A549 (cell line): ENCODE data around the gene CUL9. TPM values are rescaled to one million over a fixed set of nuclear protein-coding genes. Genes with fewer than 3 reads are reported as not detected.

Source experiments
- ATAC-seq, 2 experiments: fragments of 200-7000 bp in 1 of 2; fragments of >200 bp in 1 of 2; cut with Nextera tagmentation in 1 of 2; cut with Tn5 transposase in 1 of 2; 3 replicates each; pipeline versions ENCODE4 v1.8.0 to v1.9.1; 2018 to 2020; ENCODE audit warnings: mild to moderate bottlenecking in 1 of 2, moderate library complexity in 1 of 2
- CTCF ChIA-PET: fragments of 300-600 bp; sonication (Branson Sonifier 250); formaldehyde crosslinking; extraction: SDS; loops from one replicate; lab custom pipeline; 2021; ENCODE audit warnings: antibody characterized with exemption, inconsistent platforms; lab: Yijun Ruan, JAX
- POLR2A ChIA-PET: fragments of 350-600 bp; formaldehyde crosslinking; extraction: SDS; loops from one replicate; lab custom pipeline; 2021; ENCODE audit warnings: antibody characterized with exemption, inconsistent platforms; lab: Yijun Ruan, JAX
- DNase-seq, 2 experiments: peaks; one replicate each; pipeline versions ENCODE4 v3.0.0 to v3.0.0-alpha.2; 2011 to 2016; ENCODE audit warnings: low read depth in 1 of 2, low spot score in 1 of 2
- FAIRE-seq: peaks from 2 replicates; lab custom pipeline; 2011; peaks lifted over from hg19 to GRCh38; lab: Jason Lieb, UNC
- H3K27ac ChIP-seq, 2 experiments: fragments of >200 bp; sonication (Bioruptor Twin); formaldehyde crosslinking; 3 replicates each; pipeline ENCODE4 v1.5.1; 2016 to 2017
- H3K4me1 ChIP-seq: fragments of >200 bp; sonication (Bioruptor Twin); formaldehyde crosslinking; 3 replicates; pipeline ENCODE4 v1.6.1; 2016
- H3K4me2 ChIP-seq: fragments of >200 bp; sonication (Bioruptor Twin); formaldehyde crosslinking; 3 replicates; pipeline ENCODE4 v1.6.1; 2016
- H3K4me3 ChIP-seq: fragments of >200 bp; sonication (Bioruptor Twin); formaldehyde crosslinking; 3 replicates; pipeline ENCODE4 v1.5.1; 2016
- H3K9me3 ChIP-seq: fragments of >200 bp; sonication (Bioruptor Twin); formaldehyde crosslinking; 3 replicates; pipeline ENCODE4 v1.6.1; 2016
- BCL3 ChIP-seq: fragments of >200 bp; sonication (Bioruptor Twin); formaldehyde crosslinking; IDR thresholded peaks from 3 replicates; pipeline ENCODE4 v1.6.1; 2016
- BHLHE40 ChIP-seq: IDR thresholded peaks from 2 replicates; pipeline ENCODE4 v1.6.1; 2012; ENCODE audit warnings: low read depth, low read length, inconsistent platforms
- CBX2 ChIP-seq: fragments of 200-600 bp; sonication (generic); IDR thresholded peaks from 2 replicates; pipeline ENCODE4 v1.6.1; 2016; ENCODE audit warnings: low read depth, mild to moderate bottlenecking, borderline replicate concordance
- CBX8 ChIP-seq: fragments of 200-600 bp; sonication (generic); IDR thresholded peaks from 2 replicates; pipeline ENCODE4 v1.6.1; 2016
- CEBPB ChIP-seq, 2 experiments: fragments of >200 bp in 1 of 2; sonication (Bioruptor Twin) in 1 of 2; formaldehyde crosslinking in 1 of 2; IDR thresholded peaks; 2 replicates each; pipeline ENCODE4 v1.6.1; 2012 to 2016
- EHF ChIP-seq: fragments of 250-450 bp; sonication (Bioruptor Pico); IDR thresholded peaks from 2 replicates; pipeline ENCODE4 v1.5.0; 2020; ENCODE audit warnings: mild to moderate bottlenecking
- FOSB ChIP-seq: fragments of 250-450 bp; sonication (Bioruptor Pico); IDR thresholded peaks from 2 replicates; pipeline ENCODE4 v1.5.0; 2020; ENCODE audit warnings: mild to moderate bottlenecking, moderate library complexity
- FOSL2 ChIP-seq, 2 experiments: fragments of 450-650 bp in 1 of 2; fragments of >200 bp in 1 of 2; sonication (Bioruptor Twin) in 1 of 2; formaldehyde crosslinking; IDR thresholded peaks; 2 replicates each; pipeline versions ENCODE4 v1.5.0 to v1.6.1; 2016 to 2020; ENCODE audit warnings: mild to moderate bottlenecking in 1 of 2, moderate library complexity in 1 of 2
- FOXS1 ChIP-seq: fragments of 250-450 bp; sonication (Bioruptor Pico); IDR thresholded peaks from 2 replicates; pipeline ENCODE4 v1.5.0; 2020; ENCODE audit warnings: mild to moderate bottlenecking, moderate library complexity
- GATA3 ChIP-seq: IDR thresholded peaks from 2 replicates; pipeline ENCODE4 v1.6.1; 2012; ENCODE audit warnings: borderline replicate concordance
- HEYL ChIP-seq: fragments of 250-450 bp; sonication (Bioruptor Pico); IDR thresholded peaks from 2 replicates; pipeline ENCODE4 v1.8.0; 2021; ENCODE audit warnings: mild to moderate bottlenecking, moderate library complexity
- HOXB5 ChIP-seq: fragments of 250-450 bp; sonication (Bioruptor Pico); IDR thresholded peaks from 2 replicates; pipeline ENCODE4 v1.5.0; 2020; ENCODE audit warnings: mild to moderate bottlenecking, moderate library complexity
- JUNB ChIP-seq: fragments of >200 bp; sonication (Bioruptor Twin); formaldehyde crosslinking; IDR thresholded peaks from 2 replicates; pipeline ENCODE4 v1.6.1; 2016
- MAZ ChIP-seq: fragments of 150-350 bp; IDR thresholded peaks from 2 replicates; pipeline ENCODE4 v1.6.1; 2014; ENCODE audit warnings: antibody characterized with exemption, low read depth, low read length, borderline replicate concordance
- NFE2L2 ChIP-seq: fragments of 150-350 bp; conservative IDR thresholded peaks from 2 replicates; pipeline ENCODE4 v1.6.1; 2014; ENCODE audit warnings: low read length
- RFX5 ChIP-seq: fragments of 450-650 bp; IDR thresholded peaks from 2 replicates; pipeline ENCODE4 v1.7.1; 2014; ENCODE audit warnings: antibody characterized with exemption, mild to moderate bottlenecking, moderate library complexity
- RNF2 ChIP-seq: fragments of 200-600 bp; sonication (generic); IDR thresholded peaks from 2 replicates; pipeline ENCODE4 v1.6.1; 2016; ENCODE audit warnings: low read depth, mild to moderate bottlenecking, antibody characterized with exemption, moderate library complexity, borderline replicate concordance
- SREBF2 ChIP-seq: fragments of 450-650 bp; IDR thresholded peaks from 2 replicates; pipeline ENCODE4 v1.6.1; 2014; ENCODE audit warnings: mild to moderate bottlenecking, moderate library complexity
- TP53 ChIP-seq: fragments of 250-450 bp; sonication (Bioruptor Pico); IDR thresholded peaks from 2 replicates; pipeline ENCODE4 v1.5.0; 2021; ENCODE audit warnings: mild to moderate bottlenecking, moderate library complexity
- ZC3H11A ChIP-seq: fragments of 450-650 bp; IDR thresholded peaks from 2 replicates; pipeline ENCODE4 v1.6.1; 2014; ENCODE audit warnings: antibody characterized with exemption, mild to moderate bottlenecking
- WGBS: methylation state at CpG from one replicate; pipeline ENCODE4 v1.1.6; 2017; ENCODE audit errors: missing lambda C conversion rate; 5-methylcytosine and 5-hydroxymethylcytosine counted together
- polyA plus RNA-seq, 4 experiments: library from polyadenylated mRNA; depleted of rRNA in 3 of 4; stranded (reverse); fragments of >200 nt; fragmentation: RNase III in 1 of 4; extraction: RNeasy Plus Mini Kit Qiagen cat#74134 plus additional on column Dnase treatment in 1 of 4; gene quantifications; 2 replicates in 3 of 4; 3 replicates in 1 of 4; pipeline ENCODE4 v1.2.3, GENCODE V29; 2011 to 2017
- TF ChIP-seq, protein P1 (sequence below): fragments of >200 bp; sonication (Bioruptor Twin); formaldehyde crosslinking; IDR thresholded peaks from 2 replicates; pipeline ENCODE4 v1.6.1; 2016
- TF ChIP-seq, protein P2 (sequence below): fragments of 150-350 bp; IDR thresholded peaks from 2 replicates; pipeline ENCODE4 v1.6.1; 2014; ENCODE audit warnings: low read depth, mild to moderate bottlenecking, low read length

Gene CUL9
- polyA plus RNA-seq, 2 of the 4 experiments (the other 2 are of a cell fraction): 11.3 to 12.5 TPM

DNA sequence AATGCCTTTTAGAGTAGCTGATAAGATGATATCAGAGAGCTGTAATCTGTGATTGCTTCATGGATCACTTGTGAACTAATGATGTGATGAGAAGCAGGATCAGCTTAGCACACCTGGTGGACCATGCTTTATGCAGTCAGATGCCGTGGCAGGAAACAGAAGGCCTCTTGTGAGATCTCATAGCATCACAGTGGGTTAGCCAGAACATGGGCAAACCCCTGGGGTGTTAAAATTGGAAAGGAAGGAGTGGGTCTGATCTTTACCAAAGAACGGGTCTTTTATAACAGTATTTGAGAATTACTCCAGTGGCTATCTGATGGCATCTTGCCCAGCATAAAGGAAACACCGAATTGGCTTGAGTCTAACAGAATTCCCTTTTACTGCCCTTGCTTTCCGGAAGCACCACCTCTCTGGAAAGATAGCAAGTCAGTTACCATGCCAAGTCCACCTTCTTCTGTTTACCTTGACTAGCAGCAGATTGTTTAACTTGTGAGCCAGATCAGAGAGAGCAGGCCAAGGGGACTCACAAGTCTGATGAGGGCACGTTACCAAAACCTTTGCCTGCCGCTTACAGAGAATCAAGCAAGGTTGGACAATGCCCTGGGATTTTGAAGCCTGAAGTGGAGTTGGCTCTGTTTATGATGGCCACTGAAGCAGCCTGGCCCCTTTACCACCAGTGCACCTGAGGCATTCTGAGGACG lies 31.8 kb upstream of the CUL9 start:
- no peak for FAIRE-seq
- ChIA-PET POLR2A (interaction anchor here (1.2 kb wide), 1 partner anchor 22 kb away, joined by 3 read pairs; no protein-coding TSS in a partner anchor), CTCF (interaction anchor here (0.6 kb wide), 1 partner anchor 10 kb away, joined by 3 read pairs; no protein-coding TSS in a partner anchor)
- TF ChIP-seq HEYL (CRISPR knock-in tag) (no peak), TP53 (no peak), RNF2 (no peak)
- Histone ChIP-seq H3K4me1 (peaks cover under 1% of the 10 kb centered on the region; the same call in 1 of the 3 replicates), H3K27ac (no peak overlapping the region), H3K4me2 (no peak overlapping the region), H3K4me3 (no peak overlapping the region), H3K9me3 (no peaks in the 10 kb centered on the region)
- 58% methylated on average over 7 of the region's 7 CpGs for WGBS
- ATAC-seq: no peak
- DNase-seq: no peak

DNA sequence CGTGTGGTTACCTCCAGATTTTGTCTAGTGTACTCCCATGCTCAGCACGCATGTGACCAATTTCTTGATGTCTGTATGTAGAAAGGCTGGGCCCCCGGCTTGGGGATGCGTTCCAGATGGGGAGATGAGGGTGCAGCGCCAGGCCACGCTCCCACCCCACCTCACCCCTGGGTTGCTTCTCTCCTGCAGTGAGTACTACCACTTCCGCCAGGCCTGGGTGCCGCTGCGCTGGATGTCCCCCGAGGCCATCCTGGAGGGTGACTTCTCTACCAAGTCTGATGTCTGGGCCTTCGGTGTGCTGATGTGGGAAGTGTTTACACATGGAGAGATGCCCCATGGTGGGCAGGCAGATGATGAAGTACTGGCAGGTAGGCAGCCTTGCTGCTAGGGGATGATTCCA lies 22.4 kb upstream of the CUL9 start:
- no peak for ATAC-seq
- TF ChIP-seq RFX5: no peak
- TF ChIP-seq BCL3: no peak
- TF ChIP-seq MAZ: no peak
- 69% methylated on average over 3 of the region's 11 CpGs for WGBS
- FAIRE-seq: no peak
- ChIA-PET CTCF (interaction anchor here (1.2 kb wide), 1 partner anchor 14 kb away, joined by 3 read pairs; no protein-coding TSS in a partner anchor), POLR2A (no interaction called here)
- Histone ChIP-seq H3K9me3 (no peaks in the 10 kb centered on the region), H3K27ac (no peak overlapping the region), H3K4me2 (no peak overlapping the region), H3K4me1 (no peaks in the 10 kb centered on the region), H3K4me3 (no peak overlapping the region)
- DNase-seq: no peak

GRCh38 chr6:43163899-43164298 lies 18.1 kb upstream of the CUL9 start:
- FAIRE-seq: no peak

More at GRCh38 chr6:43163899-43164298, 18.1 kb upstream of the CUL9 start:
- DNase-seq: no peak
- no peak for ATAC-seq
- Histone ChIP-seq H3K4me1 (no peaks in the 10 kb centered on the region), H3K27ac (no peak overlapping the region), H3K4me3 (no peak overlapping the region), H3K4me2 (no peak overlapping the region), H3K9me3 (no peaks in the 10 kb centered on the region)
- ChIA-PET POLR2A (no interaction called here), CTCF (interaction anchor here (1.5 kb wide), 1 partner anchor 20 kb away, joined by 7 read pairs; no protein-coding TSS in a partner anchor)
- TF ChIP-seq FOSB (CRISPR knock-in tag): no peak
- TF ChIP-seq BHLHE40: no peak
- no peak for TF ChIP-seq FOXS1 (CRISPR knock-in tag)
- TF ChIP-seq GATA3: no peak
- no peak for TF ChIP-seq CEBPB (IDR thresholded peaks at IDR 0.05)
- TF ChIP-seq CBX2: no peak
- TF ChIP-seq TP53: no peak
- no peak for TF ChIP-seq ZC3H11A
- TF ChIP-seq HOXB5 (CRISPR knock-in tag): no peak
- TF ChIP-seq, protein P1, sequence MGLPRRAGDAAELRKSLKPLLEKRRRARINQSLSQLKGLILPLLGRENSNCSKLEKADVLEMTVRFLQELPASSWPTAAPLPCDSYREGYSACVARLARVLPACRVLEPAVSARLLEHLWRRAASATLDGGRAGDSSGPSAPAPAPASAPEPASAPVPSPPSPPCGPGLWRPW: no peak
- TF ChIP-seq FOSL2 (IDR thresholded peaks at IDR 0.05): no peak
- TF ChIP-seq FOSL2 (CRISPR knock-in tag; IDR thresholded peaks at IDR 0.05): no peak
- TF ChIP-seq RFX5: no peak
- no peak for TF ChIP-seq EHF (CRISPR knock-in tag)
- no peak for TF ChIP-seq CBX8
- no peak for TF ChIP-seq BCL3
- no peak for TF ChIP-seq JUNB
- TF ChIP-seq, protein P2, sequence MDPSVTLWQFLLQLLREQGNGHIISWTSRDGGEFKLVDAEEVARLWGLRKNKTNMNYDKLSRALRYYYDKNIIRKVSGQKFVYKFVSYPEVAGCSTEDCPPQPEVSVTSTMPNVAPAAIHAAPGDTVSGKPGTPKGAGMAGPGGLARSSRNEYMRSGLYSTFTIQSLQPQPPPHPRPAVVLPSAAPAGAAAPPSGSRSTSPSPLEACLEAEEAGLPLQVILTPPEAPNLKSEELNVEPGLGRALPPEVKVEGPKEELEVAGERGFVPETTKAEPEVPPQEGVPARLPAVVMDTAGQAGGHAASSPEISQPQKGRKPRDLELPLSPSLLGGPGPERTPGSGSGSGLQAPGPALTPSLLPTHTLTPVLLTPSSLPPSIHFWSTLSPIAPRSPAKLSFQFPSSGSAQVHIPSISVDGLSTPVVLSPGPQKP: no peak
- no peak for TF ChIP-seq NFE2L2
- TF ChIP-seq SREBF2: no peak
- no peak for TF ChIP-seq HEYL (CRISPR knock-in tag)
